ENCODE measurements around the gene ZNF518B.
"Not testable (repeated sequence)": the region's sequence is repeated elsewhere in the genome, so short reads cannot be mapped to it uniquely, and the experiment has no call there.

The ZNF518B gene

DNA sequence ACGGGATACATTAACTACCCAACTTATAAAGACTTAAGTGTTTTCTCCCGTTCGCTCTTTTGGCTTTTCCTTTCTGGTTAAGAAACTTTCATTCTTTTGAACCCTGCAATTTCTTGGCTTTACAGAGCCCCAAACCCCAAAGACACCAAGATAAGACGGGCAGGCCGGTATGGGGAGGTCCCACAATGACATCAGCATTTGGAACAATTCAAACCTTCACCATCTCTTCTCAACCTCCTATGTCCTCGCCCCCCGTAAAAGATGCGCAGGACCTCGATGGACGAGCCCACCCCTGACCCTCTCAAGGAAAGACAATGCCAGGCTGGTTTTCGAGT is 999 bp downstream of the ZNF518B start:
- DNase-seq (ENCODE audit: low read depth): no peak

DNA sequence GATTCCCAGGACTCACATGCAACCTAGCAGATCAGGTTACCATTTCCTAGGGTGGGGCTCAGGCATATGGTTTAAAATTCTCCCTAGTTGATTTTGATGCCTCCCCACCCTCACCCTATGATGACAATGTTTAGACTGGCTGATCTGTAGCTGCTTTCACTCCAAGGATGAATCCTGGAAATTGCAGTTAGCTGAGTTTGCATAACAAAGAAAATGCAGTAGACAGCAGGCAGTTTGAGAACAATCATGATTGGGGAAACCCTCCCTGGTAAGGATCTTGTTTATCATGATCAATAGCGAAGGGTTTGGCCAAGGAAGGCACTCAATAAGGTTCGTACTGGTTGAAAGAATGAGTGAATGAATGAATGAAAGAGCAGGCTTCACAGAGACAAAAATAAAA is 2.1 kb downstream of the ZNF518B start:
- DNase-seq (ENCODE audit: low read depth): no peak

DNA sequence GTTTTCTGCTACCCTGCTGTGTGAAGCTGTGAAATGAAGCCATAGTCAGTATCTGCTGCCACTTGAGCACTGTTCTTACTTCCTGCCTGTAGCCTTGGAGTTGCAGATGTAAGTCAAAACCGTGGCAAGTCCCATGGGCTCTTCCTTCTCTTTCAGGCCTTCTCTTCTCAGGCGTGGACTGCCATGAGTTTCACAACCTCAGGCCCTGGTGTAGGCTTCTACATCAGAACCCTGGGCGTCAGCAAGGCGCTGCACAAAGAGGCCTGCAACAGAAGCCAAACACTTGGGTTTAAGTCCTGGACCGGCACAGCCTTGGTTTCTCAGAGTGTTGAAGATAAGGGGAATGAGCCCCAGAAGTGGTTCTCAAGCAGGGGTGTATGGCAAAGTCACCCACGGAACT is 2.5 kb downstream of the ZNF518B start:
- DNase-seq (ENCODE audit: low read depth): no peak

DNA sequence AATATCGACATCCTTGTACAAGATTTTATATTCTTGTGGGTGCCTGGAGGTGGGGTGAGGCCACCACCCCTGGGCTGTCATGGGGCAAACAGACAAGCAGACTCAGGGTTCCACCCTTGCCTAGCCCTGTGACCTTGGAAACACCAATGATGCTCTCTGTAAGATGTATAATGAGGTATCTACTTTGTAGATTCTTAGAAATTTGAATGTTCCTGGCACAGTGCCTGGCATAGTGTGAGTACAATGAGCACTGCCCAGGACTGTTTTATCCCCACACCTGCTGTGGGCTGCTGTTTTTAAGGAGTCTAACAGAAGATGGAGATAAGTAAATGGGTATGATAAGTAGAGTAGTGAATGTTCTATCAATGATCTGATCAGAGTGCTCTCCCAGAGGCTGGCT is 3.1 kb downstream of the ZNF518B start:
- DNase-seq (ENCODE audit: low read depth): no peak

DNA sequence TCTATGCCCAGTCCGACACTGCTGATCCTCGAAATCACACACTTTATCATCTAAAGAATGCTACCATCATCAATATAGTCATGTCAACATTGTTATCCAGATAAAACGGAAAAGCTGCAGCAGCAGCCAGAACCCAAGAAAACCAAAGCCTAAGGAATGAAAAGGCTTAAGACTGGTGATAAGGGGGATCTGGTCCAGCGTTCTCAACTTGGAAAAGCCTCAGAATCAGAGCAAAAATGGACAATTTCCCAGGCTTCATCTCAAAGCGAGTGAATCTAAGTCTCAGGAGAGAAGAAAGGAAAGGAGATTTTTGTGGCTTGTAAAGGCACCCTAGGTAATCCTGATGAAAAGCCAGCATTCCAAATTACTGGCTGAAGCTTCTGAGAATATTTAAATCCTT is 8.2 kb downstream of the ZNF518B start:
- DNase-seq (ENCODE audit: low read depth): no peak

DNA sequence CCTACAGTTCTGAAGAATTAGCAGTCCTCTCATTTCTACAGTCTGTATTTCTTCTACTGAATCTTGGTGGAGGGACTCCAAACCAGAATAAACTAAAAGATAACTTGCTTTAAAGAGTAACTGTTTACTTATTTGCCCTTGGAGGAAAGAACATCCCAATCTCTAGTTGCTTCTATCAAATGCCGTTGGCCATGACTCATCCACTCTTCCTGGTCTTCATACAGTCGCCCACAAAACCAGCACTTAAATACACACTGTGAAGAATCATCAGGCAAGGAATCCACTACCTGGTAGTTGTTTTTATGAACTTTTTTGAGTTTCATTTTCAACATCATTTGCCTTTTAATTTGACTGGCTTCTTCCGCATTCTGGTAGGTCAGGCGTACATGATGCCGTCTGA is 14.2 kb downstream of the ZNF518B start:
- DNase-seq (ENCODE audit: low read depth): no peak

DNA sequence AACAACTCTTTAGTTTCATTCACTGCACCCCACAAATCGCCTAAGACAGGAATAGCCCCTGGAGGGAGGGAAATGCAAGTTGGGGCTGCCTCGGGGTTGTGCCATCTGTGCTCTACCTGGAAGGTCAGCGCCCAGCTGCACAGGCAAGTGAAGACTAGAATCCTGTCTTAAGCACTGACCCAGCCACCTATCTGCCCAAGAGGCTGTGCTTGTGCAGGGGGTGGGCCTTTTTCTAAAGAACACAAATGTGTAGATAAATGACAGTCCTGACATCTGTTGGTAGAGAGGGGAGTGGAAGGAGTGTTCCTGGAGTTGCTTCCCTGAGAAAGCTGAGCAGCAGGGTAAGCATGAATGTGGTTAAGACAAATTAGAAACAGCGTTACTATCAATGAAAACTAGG is 15.7 kb downstream of the ZNF518B start:
- DNase-seq (ENCODE audit: low read depth): no peak

DNA sequence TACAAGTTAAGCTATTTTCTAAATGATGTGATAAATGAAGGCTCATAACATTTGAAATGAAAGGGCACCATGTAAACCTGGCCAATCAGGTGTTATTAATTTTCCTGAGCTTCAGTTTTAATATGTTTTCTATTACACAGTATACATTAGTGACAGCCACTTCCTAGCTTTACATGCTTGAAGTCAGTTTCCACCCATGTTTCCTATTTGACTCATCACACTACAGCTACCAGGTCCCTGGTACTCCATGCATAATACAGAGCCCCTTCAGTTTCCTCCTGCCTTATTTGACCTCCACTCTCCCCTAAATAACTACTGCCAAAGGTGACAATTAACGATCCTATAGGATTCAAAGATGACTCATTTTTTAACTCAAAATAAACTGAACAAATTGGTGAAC is 18.3 kb downstream of the ZNF518B start:
- no peak for DNase-seq (ENCODE audit: low read depth)

DNA sequence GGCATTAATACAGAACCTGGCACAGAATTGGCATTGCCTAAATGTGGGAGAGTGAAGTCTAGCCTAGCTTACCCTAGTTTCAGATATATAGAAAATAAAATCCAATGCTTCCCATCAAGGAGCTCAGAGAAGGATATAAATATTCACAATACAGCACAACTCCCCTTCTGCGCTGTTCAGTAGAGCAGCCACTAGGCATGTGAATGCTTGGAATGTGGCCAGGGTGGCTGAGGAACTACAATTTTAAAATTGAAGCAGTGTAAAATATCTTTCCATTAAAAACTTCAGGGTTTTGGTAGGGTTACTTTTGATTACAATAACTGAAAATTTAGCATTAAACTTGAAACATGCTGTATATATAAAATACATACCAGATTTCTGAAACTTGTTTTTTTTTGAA is 19.5 kb downstream of the ZNF518B start:
- DNase-seq (ENCODE audit: low read depth): no peak

DNA sequence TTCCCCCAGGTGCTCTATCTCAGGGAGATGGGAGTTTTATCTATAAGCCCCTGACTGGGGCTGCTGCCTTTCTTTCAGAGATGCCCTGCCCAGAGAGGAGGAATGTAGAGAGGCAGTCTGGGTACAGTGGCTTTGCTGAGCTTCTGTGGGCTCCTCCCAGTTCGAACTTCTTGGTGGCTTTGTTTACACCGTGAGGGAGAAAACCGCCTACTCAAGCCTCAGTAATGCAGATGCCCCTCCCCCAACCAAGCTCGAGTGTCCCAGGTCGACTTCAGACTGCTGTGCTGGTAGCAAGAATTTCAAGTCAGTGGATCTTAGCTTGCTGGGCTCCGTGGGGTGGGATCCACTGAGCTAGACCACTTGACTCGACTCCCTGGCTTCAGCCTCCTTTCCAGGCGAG is 29.5 kb downstream of the ZNF518B start:
- not testable (repeated sequence) for DNase-seq (ENCODE audit: low read depth)

DNA sequence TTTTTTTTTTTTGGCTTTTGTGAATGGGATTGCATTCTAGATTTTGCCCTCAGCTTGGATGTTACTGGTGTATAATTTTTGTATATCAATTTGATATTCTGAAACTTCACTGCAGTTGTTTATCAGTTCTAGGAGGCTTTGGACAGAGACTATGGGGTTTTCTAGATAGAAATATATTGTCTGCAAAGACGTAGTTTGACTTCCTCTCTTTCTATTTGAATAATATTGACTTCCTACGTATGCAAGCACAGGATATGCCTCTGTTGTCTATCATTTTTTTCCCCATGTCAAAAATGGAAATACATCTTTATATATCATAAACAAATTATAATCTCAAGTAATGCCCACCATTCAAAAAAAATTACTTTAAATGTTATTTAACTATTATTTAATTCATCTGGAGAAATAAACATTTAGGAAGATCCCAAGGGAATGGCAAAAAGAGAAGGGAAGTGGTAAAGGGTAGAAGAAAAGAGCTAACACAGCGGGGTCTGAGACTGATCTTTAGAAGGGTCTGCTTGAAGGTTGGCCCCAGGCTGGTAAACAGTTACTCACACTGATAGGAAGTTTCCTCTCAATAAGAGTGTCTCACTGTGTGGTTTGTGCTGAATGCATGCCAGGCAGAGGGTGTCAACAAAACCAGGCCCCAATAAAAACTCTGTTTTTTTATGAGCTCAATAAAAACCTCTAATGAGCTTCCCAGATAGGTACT is 35.7 kb downstream of the ZNF518B start:
- DNase-seq (ENCODE audit: low read depth): no peak

DNA sequence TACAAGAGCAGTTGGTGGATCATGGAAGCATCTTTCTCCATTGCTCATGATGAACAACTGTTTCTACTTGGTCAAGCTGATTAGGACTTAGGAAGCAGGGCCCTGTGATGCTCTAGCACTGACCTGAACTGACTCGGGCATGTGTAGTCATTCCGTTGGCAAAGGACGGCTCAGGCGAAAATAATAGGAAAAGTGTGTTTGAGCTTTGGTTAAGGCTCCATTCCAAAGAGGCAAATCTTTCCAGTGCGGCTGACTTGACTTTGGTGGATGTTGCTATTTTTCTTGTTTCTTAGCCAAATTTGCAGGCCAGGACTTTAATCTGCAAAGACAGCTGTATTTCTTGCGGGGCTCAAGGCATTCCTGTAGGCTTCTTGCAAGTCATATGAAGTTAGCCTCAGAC is 39.5 kb downstream of the ZNF518B start:
- DNase-seq (ENCODE audit: low read depth): no peak

DNA sequence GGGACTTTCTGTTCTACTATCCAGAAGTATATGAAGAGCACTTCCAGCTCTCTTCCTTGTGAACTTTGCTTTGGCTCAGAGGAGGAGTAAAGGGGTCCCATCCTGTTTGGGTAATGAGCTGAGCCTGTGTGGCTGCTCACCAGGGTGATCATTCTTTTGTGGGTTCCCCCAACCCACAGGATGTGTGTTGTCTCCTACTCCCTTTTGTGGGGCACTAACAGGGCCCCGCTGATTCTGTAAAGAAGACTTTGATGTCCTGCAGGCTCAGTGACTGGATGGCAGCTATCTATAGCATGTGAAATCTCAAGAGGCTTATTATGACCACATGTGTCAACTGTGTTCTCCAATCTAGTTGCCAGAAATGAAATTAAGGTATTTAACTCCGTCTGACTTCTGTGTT is 40.8 kb downstream of the ZNF518B start:
- no peak for DNase-seq (ENCODE audit: low read depth)

DNA sequence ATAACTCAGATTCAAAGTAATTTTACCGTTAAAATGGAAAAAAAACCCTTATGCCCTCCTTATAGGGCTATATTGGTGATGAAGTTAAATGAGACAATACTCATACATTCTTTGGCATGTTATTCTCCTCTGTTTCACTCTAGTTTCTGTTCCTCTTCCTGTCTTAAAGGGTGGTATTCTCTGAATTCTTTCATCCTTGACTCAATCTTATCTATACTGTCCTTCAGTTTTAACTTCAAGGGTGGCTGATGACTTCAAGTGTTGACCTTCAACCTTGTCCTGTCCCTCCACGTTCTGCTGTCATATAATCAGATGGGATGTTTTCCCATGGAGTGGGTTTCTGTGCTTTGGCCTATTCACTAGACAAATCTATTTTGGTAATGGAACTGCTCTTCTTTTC is 44.0 kb downstream of the ZNF518B start:
- DNase-seq (ENCODE audit: low read depth): no peak

DNA sequence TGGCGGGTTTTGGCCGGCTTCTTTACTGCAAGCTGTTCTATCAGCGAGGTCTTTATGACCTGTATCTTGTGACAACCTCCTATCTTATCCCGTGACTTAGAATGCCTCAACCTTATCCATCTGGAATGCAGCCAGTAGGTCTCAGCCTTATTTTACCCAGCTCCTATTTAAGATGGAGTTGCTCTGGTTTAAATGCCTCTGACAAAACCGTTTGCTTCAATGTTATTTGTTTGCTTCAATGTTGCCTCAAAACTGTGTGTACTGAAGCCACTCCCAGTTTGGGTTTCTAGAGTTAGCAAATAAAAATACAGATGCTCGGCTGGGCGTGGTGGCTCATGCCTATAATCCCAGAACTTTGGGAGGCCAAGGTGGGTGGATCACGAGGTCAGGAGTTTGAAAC is 51.6 kb downstream of the ZNF518B start:
- no peak for DNase-seq (ENCODE audit: low read depth)

DNA sequence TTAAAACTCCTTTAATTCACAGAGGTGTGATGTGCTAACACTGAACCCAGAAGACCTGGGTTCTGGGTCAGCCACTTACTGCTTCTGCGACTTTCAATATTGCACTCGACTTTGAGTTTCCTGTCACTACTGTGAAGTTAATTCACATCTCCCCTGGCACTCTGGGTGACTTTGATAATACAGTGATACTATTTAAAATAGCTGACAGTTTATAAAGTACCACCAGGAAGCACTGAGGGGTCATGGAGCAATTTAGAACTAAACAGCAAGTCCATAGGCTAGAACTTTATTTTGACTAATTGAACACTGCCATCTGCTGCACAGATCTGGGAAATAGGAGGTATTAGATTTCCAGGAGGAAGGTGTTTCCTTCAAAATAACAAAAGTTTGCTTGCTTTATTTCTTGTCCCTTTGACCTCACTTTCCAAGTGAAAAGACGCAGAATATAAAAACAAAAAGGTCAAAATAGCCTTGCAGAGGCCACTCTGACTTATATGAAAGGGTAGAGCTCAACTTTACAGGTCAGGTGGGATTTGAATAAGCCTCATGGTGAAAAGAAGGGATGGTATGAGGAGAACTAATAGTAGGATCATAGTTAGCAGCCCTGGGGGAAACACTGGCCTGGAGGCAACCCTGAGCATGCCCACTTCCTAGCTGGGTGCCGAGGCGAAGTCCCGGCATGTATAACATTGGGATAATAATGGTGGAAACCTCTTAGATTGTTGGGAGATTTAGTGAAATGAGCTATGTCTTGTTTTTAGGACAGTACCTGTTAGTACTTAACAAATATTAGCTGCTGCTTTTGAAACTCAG is 53.4 kb downstream of the ZNF518B start:
- no peak for DNase-seq (ENCODE audit: low read depth)

DNA sequence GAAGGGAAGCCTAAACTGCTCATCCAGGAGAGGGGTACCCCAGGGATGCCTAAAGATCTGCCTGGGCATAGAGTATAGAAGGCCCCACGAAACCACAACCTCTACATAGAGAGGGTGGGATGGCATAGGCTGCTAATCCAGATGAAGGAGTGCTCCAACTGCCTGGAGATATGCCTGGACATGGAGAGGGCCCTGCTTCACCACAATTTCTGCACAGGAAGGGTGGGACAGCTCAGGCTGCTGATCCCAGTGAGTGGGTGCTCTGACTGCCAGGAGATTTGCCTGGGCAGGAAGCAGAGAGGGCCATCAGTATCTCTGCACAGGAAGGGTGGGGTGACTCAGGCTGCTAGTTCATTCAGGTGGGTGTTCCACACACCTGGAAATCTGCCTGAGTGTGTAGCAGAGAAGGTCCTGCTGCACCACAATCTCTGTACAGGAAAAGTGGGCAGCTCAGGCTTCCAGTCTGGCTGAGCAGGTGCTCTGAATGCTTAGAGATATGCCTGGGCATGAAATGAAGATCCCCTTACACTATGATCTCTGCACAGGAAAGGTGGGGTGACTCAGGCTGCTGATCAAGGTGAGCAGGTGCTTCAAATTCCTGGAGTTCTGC is 61.1 kb downstream of the ZNF518B start:
- DNase-seq (ENCODE audit: low read depth): no peak

Data from activated T-cell treated with anti-CD3 and anti-CD28 coated beads for 1 hour (primary cell).